GM19351 (cell line): Measurements from ENCODE around the gene TBL1XR1.
"Not testable (repeated sequence)": the region's sequence is repeated elsewhere in the genome, so short reads cannot be mapped to it uniquely, and the experiment has no call there.

Source experiments
- ATAC-seq: cut with Tn5 transposase; IDR thresholded peaks from one replicate; pipeline ENCODE4 v1.9.1; 2021; ENCODE audit warnings: mild to moderate bottlenecking, moderate library complexity; ENCODE audit not compliant: unreplicated experiment

The TBL1XR1 gene

GRCh38 chr3:177039490-177040274 is 157.6 kb downstream of the TBL1XR1 start:
- ATAC-seq = no peak

- no peak for ATAC-seq
Measured at GRCh38 chr3:177037241-177037640, 160.0 kb downstream of the TBL1XR1 start.

- ATAC-seq = no peak
Measured at GRCh38 chr3:177035676-177036075, 161.6 kb downstream of the TBL1XR1 start.

- no peak for ATAC-seq
Measured at GRCh38 chr3:177034832-177035475, 162.3 kb downstream of the TBL1XR1 start.

- ATAC-seq = no peak
Measured at GRCh38 chr3:177026505-177027277, 170.6 kb downstream of the TBL1XR1 start.

- ATAC-seq = no peak
Measured at GRCh38 chr3:177015881-177016280, 181.4 kb downstream of the TBL1XR1 start.

GRCh38 chr3:177013681-177014280 is 183.5 kb downstream of the TBL1XR1 start:
- no peak for ATAC-seq

GRCh38 chr3:177005718-177006405 is 191.4 kb downstream of the TBL1XR1 start:
- no peak for ATAC-seq

- not testable (repeated sequence) for ATAC-seq
Measured at GRCh38 chr3:177000159-177000558, 197.1 kb downstream of the TBL1XR1 start.

- no peak for ATAC-seq
Measured at GRCh38 chr3:176995946-176996345, 201.3 kb downstream of the TBL1XR1 start.

- no peak for ATAC-seq
Measured at GRCh38 chr3:176994891-176995781, 202.1 kb downstream of the TBL1XR1 start.

- no peak for ATAC-seq
Measured at GRCh38 chr3:176994393-176994792, 202.9 kb downstream of the TBL1XR1 start.

- ATAC-seq = no peak
Measured at GRCh38 chr3:176992978-176993377, 204.3 kb downstream of the TBL1XR1 start.

- ATAC-seq = no peak
Measured at GRCh38 chr3:176992565-176992964, 204.7 kb downstream of the TBL1XR1 start.

GRCh38 chr3:176988795-176989194 is 208.5 kb downstream of the TBL1XR1 start:
- ATAC-seq = no peak

GRCh38 chr3:176987901-176988650 is 209.2 kb downstream of the TBL1XR1 start:
- ATAC-seq = no peak

- ATAC-seq = no peak
Measured at GRCh38 chr3:176978441-176978840, 218.8 kb downstream of the TBL1XR1 start.

GRCh38 chr3:176977331-176977730 is 220.0 kb downstream of the TBL1XR1 start:
- no peak for ATAC-seq

GRCh38 chr3:176976586-176976985 is 220.7 kb downstream of the TBL1XR1 start:
- ATAC-seq = no peak
